ENCODE data around the gene ELFN1.

GRCh38 chr7:1678571-1679325 lies 8.7 kb downstream of the ELFN1 start:
- TF ChIP-seq SPI1 (IDR thresholded peaks at IDR 0.05; ENCODE audit: borderline replicate concordance, low read depth) (no peak), REST (IDR thresholded peaks at IDR 0.05; ENCODE audit: insufficient replicate concordance, low read depth) (no peak)
- TF ChIP-seq, protein P1, sequence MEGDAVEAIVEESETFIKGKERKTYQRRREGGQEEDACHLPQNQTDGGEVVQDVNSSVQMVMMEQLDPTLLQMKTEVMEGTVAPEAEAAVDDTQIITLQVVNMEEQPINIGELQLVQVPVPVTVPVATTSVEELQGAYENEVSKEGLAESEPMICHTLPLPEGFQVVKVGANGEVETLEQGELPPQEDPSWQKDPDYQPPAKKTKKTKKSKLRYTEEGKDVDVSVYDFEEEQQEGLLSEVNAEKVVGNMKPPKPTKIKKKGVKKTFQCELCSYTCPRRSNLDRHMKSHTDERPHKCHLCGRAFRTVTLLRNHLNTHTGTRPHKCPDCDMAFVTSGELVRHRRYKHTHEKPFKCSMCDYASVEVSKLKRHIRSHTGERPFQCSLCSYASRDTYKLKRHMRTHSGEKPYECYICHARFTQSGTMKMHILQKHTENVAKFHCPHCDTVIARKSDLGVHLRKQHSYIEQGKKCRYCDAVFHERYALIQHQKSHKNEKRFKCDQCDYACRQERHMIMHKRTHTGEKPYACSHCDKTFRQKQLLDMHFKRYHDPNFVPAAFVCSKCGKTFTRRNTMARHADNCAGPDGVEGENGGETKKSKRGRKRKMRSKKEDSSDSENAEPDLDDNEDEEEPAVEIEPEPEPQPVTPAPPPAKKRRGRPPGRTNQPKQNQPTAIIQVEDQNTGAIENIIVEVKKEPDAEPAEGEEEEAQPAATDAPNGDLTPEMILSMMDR (IDR thresholded peaks at IDR 0.05; ENCODE audit: insufficient read depth, low read length), result no peak
